GM21786 (cell line): ENCODE results near the gene C3orf38.
"Not testable (repeated sequence)": the region's sequence is repeated elsewhere in the genome, so short reads cannot be mapped to it uniquely, and the experiment has no call there.

Experiments
- ATAC-seq: cut with Tn5 transposase; IDR thresholded peaks from one replicate; pipeline ENCODE4 v1.9.1; 2021; ENCODE audit not compliant: unreplicated experiment

C3orf38 gene

DNA sequence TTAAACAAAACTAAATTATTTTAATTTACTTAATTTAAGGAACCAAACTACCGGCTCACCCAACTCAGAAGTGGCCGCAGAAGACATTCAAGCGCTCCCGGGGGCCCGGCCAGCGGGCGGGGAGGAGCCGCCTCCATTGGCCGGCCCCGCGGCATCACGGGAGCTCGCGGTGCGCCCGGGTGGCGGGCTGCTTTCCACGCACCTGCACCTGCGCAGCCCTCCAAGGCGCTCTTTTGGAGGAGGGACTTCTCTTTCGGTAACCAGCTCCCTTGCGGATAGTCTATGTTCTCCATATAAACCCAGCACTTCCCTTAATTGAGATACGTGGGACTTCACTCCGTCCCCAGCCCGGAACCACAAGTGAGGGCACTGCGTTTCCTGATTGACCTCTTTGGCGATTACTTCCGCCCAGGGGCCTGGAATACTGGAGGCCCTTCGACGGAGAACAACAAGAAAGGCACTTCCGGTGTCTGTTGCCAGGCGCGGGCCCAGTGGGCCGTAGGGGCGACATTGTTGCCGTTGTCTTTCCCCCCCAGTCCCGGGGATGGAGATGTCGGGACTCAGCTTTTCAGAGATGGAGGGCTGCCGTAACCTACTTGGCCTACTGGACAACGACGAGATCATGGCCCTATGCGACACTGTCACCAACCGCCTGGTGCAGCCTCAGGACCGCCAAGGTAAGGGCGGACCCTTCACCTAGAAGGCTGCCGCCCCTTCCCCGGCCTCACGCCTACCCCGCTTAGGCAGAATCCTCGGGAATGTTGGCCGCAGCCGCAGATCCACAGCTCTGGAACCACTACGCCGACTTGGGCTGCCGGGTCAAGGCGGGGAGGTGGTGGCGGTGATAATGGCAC lies at the start of gene C3orf38:
Gene C3orf38 (plus strand): TSS at position 451 of the 854 bp plus-strand sequence. CDS start 94 bp downstream, at position 545.
- ATAC-seq = peak; percentile 78

GRCh38 chr3:88101142-88101541 lies 48.6 kb upstream of the C3orf38 start:
- no peak for ATAC-seq

DNA sequence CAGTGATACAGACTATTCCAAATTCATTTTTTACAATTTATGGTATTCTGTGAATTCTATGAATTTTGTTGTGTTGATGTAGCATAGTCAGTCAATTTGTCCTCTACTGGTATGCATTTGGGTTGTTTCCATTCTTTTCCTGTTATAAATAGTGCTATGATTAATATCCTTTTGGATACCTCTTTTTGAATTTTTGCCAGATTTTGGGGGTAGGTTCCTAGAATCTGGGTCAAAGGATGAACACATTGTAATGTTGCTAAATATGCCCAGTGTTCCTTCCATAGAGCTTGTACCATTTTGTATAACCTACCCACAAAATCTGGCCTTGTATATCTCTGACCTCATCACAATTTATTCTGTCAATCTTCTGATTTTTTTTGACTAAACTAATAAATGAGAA lies 44.4 kb upstream of the C3orf38 start:
- no peak for ATAC-seq

- no peak for ATAC-seq
Observed at GRCh38 chr3:88112289-88112688, 37.5 kb upstream of the C3orf38 start.

DNA sequence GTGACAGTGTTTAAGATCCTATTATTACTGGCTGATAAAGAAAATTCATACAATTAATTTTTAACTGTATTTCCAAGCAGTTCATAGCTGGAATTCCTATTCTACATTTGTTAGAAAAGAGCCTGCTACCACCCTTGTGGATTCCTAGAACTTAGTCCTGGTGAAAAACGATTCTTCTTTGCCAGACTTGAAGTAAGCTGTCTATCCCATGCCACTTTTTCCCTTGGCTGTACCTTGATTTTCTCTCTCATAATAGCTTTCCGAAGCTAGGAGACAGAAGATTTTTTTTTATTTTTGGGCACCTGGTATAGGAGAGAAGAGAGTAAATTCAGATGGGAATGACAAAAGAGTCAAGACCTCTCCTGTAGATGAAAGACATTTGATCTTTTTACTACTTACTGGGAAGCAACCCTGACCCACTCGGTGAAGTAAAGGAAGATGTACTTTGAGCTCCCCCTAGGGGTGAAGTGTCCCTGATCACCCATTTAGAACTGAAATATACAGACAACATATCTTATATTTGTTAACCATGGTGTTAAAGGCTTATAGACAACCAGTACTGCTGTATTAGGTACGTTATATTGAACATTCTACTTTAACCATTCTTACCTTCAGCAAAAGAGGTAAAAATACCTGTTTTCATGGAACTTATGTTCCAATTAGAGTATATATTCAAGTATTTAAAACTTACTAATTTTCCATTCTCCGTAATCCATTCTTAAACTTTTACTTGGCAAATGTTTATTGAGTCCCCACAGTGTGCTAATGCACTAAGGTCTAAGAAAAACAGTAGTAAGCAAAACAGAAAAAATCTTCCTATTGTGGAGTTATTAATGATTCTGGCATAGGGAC lies 36.2 kb upstream of the C3orf38 start:
- ATAC-seq = peak; percentile 95

GRCh38 chr3:88114878-88115549 lies 34.7 kb upstream of the C3orf38 start:
- ATAC-seq = no peak

DNA sequence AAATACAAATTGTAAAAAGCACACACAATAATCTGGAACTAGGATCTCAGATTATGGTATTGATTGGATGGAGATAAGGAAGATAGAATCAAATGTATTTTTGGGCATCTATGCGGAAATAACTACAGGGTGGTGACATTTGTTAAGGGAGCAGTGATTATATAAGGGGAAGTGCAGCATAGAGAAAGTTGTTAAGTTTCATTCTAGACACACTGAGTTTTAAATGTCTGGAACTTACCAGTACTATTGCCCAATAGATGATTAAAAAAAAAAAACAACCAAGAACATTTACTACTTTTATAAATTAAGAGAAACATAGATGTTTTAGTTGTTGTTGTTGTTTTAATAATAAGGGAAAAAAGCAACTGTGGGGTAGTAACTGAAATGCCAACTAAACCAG lies 32.1 kb upstream of the C3orf38 start:
- ATAC-seq = no peak

GRCh38 chr3:88118603-88119002 lies 31.2 kb upstream of the C3orf38 start:
- not testable (repeated sequence) for ATAC-seq

DNA sequence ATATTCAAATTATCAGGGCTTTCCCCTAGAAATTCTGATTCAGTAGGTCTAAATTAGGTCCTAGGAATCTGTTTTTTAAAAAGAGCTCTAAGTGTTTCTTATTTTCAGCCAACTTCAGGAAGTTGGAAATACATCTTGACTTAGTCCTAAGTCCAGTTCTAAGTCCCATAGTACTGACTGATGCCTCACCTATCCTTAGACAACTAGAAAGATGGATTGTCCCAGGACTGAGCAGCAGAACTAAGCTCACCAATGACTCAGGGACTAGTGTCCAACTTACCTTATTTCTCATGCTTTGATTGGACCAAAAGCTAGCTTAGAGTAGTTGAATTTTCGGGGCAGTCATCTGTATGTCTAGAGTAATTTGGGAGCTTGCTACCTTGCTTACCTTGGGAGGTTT lies 26.2 kb upstream of the C3orf38 start:
- ATAC-seq = no peak

GRCh38 chr3:88131695-88132094 lies 18.1 kb upstream of the C3orf38 start:
- ATAC-seq = no peak

- ATAC-seq = no peak
Observed at GRCh38 chr3:88132894-88133293, 16.9 kb upstream of the C3orf38 start.

- no peak for ATAC-seq
Observed at GRCh38 chr3:88133711-88134263, 16.0 kb upstream of the C3orf38 start.

GRCh38 chr3:88137836-88138235 lies 11.9 kb upstream of the C3orf38 start:
- no peak for ATAC-seq

- ATAC-seq = peak; percentile 10
Observed at GRCh38 chr3:88141458-88142083, 8.2 kb upstream of the C3orf38 start.

- ATAC-seq = peak; percentile 62
Observed at GRCh38 chr3:88142094-88142624, 7.6 kb upstream of the C3orf38 start.

DNA sequence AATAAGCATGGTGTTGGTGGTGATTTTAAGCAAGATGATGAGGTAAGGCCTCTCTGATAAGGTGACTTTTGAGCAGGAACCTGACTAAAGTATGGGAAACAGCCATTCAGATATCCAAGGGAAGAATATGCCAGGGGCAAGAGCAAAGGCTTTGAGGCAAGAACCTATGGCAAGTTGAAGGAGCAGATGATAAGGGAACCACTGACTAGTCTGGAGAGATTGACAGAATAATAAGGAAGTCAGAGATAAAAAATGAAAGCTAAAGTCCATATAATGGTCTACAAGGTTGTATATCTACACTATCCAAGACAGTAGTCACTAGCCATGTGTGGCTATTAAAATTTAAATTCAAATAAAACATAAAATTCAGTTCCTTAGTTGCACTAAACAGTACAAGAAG lies 2.5 kb upstream of the C3orf38 start:
- no peak for ATAC-seq

- ATAC-seq = no peak
Observed at GRCh38 chr3:88148651-88149050, 1.1 kb upstream of the C3orf38 start.

DNA sequence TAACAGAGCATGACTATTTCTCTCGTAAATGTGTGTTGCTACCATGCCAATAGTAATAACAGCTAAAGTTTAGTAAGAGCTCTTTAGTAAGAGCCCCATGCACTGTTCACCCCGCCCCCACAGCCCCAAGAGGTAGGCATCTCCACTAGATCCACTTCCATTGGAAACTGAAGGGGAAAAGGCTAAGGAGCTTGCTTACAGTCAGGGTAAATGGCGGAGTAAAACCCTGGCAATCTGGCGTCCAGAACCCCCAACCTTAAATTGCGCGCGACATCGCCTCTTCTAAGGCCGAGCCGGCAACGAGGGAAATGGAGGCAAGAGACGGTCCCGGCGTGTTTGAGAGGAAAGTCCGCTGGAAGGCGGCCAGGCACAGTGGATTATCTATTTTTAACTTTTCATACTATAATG lies 654 bp upstream of the C3orf38 start:
- ATAC-seq = peak; percentile 3

DNA sequence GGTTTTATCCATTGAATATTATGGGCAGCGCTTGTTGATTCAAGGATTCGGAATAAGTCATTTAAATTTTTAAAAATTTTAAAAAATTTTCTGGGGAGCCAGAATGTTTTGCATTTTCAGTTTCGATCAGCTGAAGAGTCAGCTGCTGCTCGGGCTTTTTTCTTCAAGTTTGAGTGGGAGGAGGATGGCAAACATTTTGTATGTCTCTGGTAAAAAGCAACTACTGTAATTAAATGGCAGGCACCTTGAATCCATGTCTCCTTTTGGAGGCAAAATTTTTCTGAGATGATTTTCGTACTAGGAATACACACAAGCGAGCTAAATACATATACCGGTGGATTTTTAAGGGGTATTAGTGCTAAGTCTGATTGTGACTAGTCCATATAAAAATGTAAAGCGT lies 612 bp downstream of the C3orf38 start:
- ATAC-seq = peak; percentile 15

- no peak for ATAC-seq
Observed at GRCh38 chr3:88150806-88151205, 1.0 kb downstream of the C3orf38 start.
